Panc1 (cell line): Measurements from ENCODE around the gene R3HDM2.

Experiments used
- CTCF ChIP-seq: fragments of 450-650 bp; IDR thresholded peaks from 2 replicates; pipeline ENCODE4 v1.5.1; 2017; ENCODE audit warnings: mild to moderate bottlenecking
- POLR2AphosphoS5 ChIP-seq: IDR thresholded peaks from 2 replicates; pipeline ENCODE4 v1.6.1; 2012; ENCODE audit warnings: mild to moderate bottlenecking, low read depth, low read length, moderate library complexity
- SIN3A ChIP-seq: IDR thresholded peaks from 2 replicates; pipeline ENCODE4 v1.6.1; 2012; ENCODE audit warnings: low read depth, mild to moderate bottlenecking, low read length, moderate library complexity, borderline replicate concordance; ENCODE audit not compliant: insufficient read depth
- TCF7L2 ChIP-seq: IDR thresholded peaks from 2 replicates; pipeline ENCODE4 v1.6.1; 2011; ENCODE audit warnings: mild to moderate bottlenecking, low read depth, low read length, inconsistent platforms
- TF ChIP-seq, protein P1 (sequence below), 2 experiments: IDR thresholded peaks; 2 replicates each; pipeline ENCODE4 v1.6.1; 2011 to 2012; ENCODE audit warnings: low read depth in 2 of 2, control low read depth in 1 of 2, low read length in 1 of 2, mild to moderate bottlenecking in 1 of 2, moderate library complexity in 1 of 2; ENCODE audit not compliant: insufficient read depth in 1 of 2

- no peak for TF ChIP-seq CTCF
- no peak for TF ChIP-seq POLR2AphosphoS5
- TF ChIP-seq, protein P1, sequence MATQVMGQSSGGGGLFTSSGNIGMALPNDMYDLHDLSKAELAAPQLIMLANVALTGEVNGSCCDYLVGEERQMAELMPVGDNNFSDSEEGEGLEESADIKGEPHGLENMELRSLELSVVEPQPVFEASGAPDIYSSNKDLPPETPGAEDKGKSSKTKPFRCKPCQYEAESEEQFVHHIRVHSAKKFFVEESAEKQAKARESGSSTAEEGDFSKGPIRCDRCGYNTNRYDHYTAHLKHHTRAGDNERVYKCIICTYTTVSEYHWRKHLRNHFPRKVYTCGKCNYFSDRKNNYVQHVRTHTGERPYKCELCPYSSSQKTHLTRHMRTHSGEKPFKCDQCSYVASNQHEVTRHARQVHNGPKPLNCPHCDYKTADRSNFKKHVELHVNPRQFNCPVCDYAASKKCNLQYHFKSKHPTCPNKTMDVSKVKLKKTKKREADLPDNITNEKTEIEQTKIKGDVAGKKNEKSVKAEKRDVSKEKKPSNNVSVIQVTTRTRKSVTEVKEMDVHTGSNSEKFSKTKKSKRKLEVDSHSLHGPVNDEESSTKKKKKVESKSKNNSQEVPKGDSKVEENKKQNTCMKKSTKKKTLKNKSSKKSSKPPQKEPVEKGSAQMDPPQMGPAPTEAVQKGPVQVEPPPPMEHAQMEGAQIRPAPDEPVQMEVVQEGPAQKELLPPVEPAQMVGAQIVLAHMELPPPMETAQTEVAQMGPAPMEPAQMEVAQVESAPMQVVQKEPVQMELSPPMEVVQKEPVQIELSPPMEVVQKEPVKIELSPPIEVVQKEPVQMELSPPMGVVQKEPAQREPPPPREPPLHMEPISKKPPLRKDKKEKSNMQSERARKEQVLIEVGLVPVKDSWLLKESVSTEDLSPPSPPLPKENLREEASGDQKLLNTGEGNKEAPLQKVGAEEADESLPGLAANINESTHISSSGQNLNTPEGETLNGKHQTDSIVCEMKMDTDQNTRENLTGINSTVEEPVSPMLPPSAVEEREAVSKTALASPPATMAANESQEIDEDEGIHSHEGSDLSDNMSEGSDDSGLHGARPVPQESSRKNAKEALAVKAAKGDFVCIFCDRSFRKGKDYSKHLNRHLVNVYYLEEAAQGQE (IDR thresholded peaks at IDR 0.05; ENCODE audit: insufficient read depth in 1 of 2, low read depth in 2 of 2, low read length in 1 of 2) = no peak
- TF ChIP-seq TCF7L2 = no peak
- no peak for TF ChIP-seq SIN3A
Measured at GRCh38 chr12:57460841-57461275, 30.0 kb upstream of the R3HDM2 start.
